Keratinocyte (primary cell): ENCODE measurements around the gene NAP1L5.

Source experiments
- CTCF ChIP-seq, 3 experiments: IDR thresholded peaks in 1 of 3; conservative IDR thresholded peaks in 1 of 3; optimal IDR thresholded peaks in 1 of 3; 2 replicates in 2 of 3; 3 replicates in 1 of 3; pipeline versions ENCODE3 to v1.5.1; 2011; ENCODE audit warnings: low read length in 3 of 3, mild to moderate bottlenecking in 3 of 3, moderate library complexity in 2 of 3, control low read depth in 1 of 3, inconsistent platforms in 1 of 3; ENCODE audit not compliant: insufficient read depth in 2 of 3; ENCODE audit errors: extremely low read depth in 1 of 3
- EZH2 ChIP-seq: IDR thresholded peaks from one replicate; pipeline ENCODE4 v1.6.1; 2012; ENCODE audit warnings: inconsistent platforms, mild to moderate bottlenecking, low read length, moderate library complexity

GRCh38 chr4:88674565-88674964, 23.1 kb downstream of the NAP1L5 start:
- no peak for TF ChIP-seq CTCF (optimal IDR thresholded peaks at IDR 0.05 in 1 of 3, IDR thresholded peaks at IDR 0.05 in 1 of 3, conservative IDR thresholded peaks at IDR 0.05 in 1 of 3; ENCODE audit: extremely low read depth in 1 of 3, insufficient read depth in 2 of 3, low read length in 3 of 3)
- no peak for TF ChIP-seq EZH2
